Stimulated activated CD4-positive, alpha-beta T cell treated with anti-CD3 and anti-CD28 coated beads, Interleukin-1b, Interleukin-23, amount 100 ng/mL, for 24 hours (primary cell): Measurements from ENCODE around the gene MACO1.
"Not testable (repeated sequence)": the region's sequence is repeated elsewhere in the genome, so short reads cannot be mapped to it uniquely, and the experiment has no call there.

ENCODE experiments used
- DNase-seq, 4 experiments: peaks; one replicate each; pipeline ENCODE4 v3.0.0-alpha.2; 2020; ENCODE audit warnings: low read depth in 4 of 4, low spot score in 1 of 4

MACO1 gene

GRCh38 chr1:25485536-25486411 lies 55.1 kb downstream of the MACO1 start:
- no peak for DNase-seq

GRCh38 chr1:25486602-25487001 lies 55.9 kb downstream of the MACO1 start:
- DNase-seq = no peak

- peak in 1 of 4 experiments; percentile 25 for DNase-seq
These were observed 56.9 kb downstream of the MACO1 start for GRCh38 chr1:25487628-25488027.

- no peak for DNase-seq
These were observed 61.6 kb downstream of the MACO1 start for GRCh38 chr1:25492323-25492722.

GRCh38 chr1:25494952-25495351 lies 64.3 kb downstream of the MACO1 start:
- DNase-seq = no peak

GRCh38 chr1:25500694-25501093 lies 70.0 kb downstream of the MACO1 start:
- DNase-seq = no peak

- no peak for DNase-seq
These were observed 70.8 kb downstream of the MACO1 start for GRCh38 chr1:25501235-25502058.

- DNase-seq = no peak
These were observed 72.3 kb downstream of the MACO1 start for GRCh38 chr1:25502957-25503356.

GRCh38 chr1:25503551-25504426 lies 73.1 kb downstream of the MACO1 start:
- DNase-seq = peak; percentile 16 to 44 (median 38)

- DNase-seq = no peak
These were observed 74.3 kb downstream of the MACO1 start for GRCh38 chr1:25504706-25505595.

GRCh38 chr1:25505656-25506385 lies 75.1 kb downstream of the MACO1 start:
- no peak for DNase-seq

GRCh38 chr1:25506566-25507463 lies 76.1 kb downstream of the MACO1 start:
- DNase-seq = not testable (repeated sequence)

- no peak for DNase-seq
These were observed 83.0 kb downstream of the MACO1 start for GRCh38 chr1:25513666-25514065.

GRCh38 chr1:25515033-25515432 lies 84.3 kb downstream of the MACO1 start:
- no peak for DNase-seq

- no peak for DNase-seq
These were observed 86.0 kb downstream of the MACO1 start for GRCh38 chr1:25516686-25517085.

- no peak for DNase-seq
These were observed 87.0 kb downstream of the MACO1 start for GRCh38 chr1:25517476-25518394.

- DNase-seq = no peak
These were observed 88.9 kb downstream of the MACO1 start for GRCh38 chr1:25519624-25520023.
